HCT116 (cell line): ENCODE data around the gene FMOD. TPM values are rescaled to one million over a fixed set of nuclear protein-coding genes. Genes with fewer than 3 reads are reported as not detected.

Source experiments
- ATAC-seq: fragments of 200-7000 bp; cut with Tn5 transposase; 2 replicates; pipeline ENCODE4 v1.9.1; 2020; ENCODE audit warnings: mild to moderate bottlenecking, moderate library complexity
- BruUV-seq: library from RNA; stranded (reverse); fragments of 400-500 nt; replicated peaks from 2 replicates; lab custom pipeline; 2021; lab: Mats Ljungman, UMichigan
- CTCF ChIA-PET: fragments of 300-600 bp; sonication (Branson Sonifier 250); formaldehyde crosslinking; loops from one replicate; lab custom pipeline; 2021; ENCODE audit warnings: antibody characterized with exemption; lab: Charles Lee
- POLR2A ChIA-PET: fragments of 300-600, 350-600 bp; sonication (Branson Sonifier 250); formaldehyde crosslinking; loops from one replicate; lab custom pipeline; 2021; ENCODE audit warnings: antibody characterized with exemption; lab: Charles Lee
- RAD21 ChIA-PET, 2 experiments: fragments of 300-600 bp; sonication (Branson Sonifier 250); formaldehyde crosslinking; loops; one replicate each; lab custom pipeline; 2023; ENCODE audit warnings: low total read pairs in 2 of 2; ENCODE audit not compliant: uncharacterized antibody in 2 of 2, unreplicated experiment in 2 of 2, low non-redundant PET in 1 of 2; lab: Charles Lee
- DNase-seq: peaks from one replicate; pipeline ENCODE4 v3.0.0-alpha.2; 2010; ENCODE audit warnings: low read depth, low spot score
- H2AFZ ChIP-seq: fragments of 200-600 bp; shearing (Covaris generic), sonication (generic); 2 replicates; pipeline ENCODE4 v1.6.1; 2017; ENCODE audit warnings: low read depth, mixed run types, mixed read lengths, antibody characterized with exemption, low read length; ENCODE audit not compliant: poor library complexity, severe bottlenecking
- H3K27ac ChIP-seq: 2 replicates; pipeline ENCODE4 v1.5.1; 2012; ENCODE audit warnings: low read depth, low read length
- H3K27me3 ChIP-seq: fragments of 200-600 bp; sonication (generic); 2 replicates; pipeline ENCODE4 v1.6.1; 2016; ENCODE audit warnings: mixed run types, low read length, mixed read lengths; ENCODE audit not compliant: insufficient read depth
- H3K36me3 ChIP-seq, 2 experiments: fragments of 200-500 bp in 1 of 2; fragments of 200-600 bp in 1 of 2; sonication (Bioruptor generic) in 1 of 2; sonication (generic) in 1 of 2; 2 replicates each; pipeline versions ENCODE4 v1.5.1 to v1.6.1; 2014 to 2016; ENCODE audit warnings: low read length in 2 of 2, inconsistent platforms in 1 of 2, mixed read lengths in 1 of 2, mixed run types in 1 of 2; ENCODE audit not compliant: insufficient read depth in 2 of 2, control insufficient read depth in 1 of 2
- H3K4me1 ChIP-seq, 2 experiments: fragments of 200-600 bp in 1 of 2; sonication (generic) in 1 of 2; 2 replicates each; pipeline versions ENCODE4 v1.5.1 to v1.6.1; 2012 to 2017; ENCODE audit warnings: low read length in 2 of 2, inconsistent platforms in 1 of 2, mild to moderate bottlenecking in 1 of 2, mixed read lengths in 1 of 2, mixed run types in 1 of 2, moderate library complexity in 1 of 2; ENCODE audit not compliant: insufficient read depth in 2 of 2, control insufficient read depth in 1 of 2
- H3K4me2 ChIP-seq: fragments of 200-600 bp; sonication (generic); 2 replicates; pipeline ENCODE4 v1.6.1; 2017; ENCODE audit warnings: mixed run types, low read length, mixed read lengths
- H3K4me3 ChIP-seq, 2 experiments: fragments of 200-600 bp in 1 of 2; sonication (generic) in 1 of 2; replicated peaks in 1 of 2; 2 replicates each; pipeline ENCODE4 v1.5.1; 2011 to 2016; ENCODE audit warnings: low read length in 2 of 2, control low read depth in 1 of 2, low read depth in 1 of 2, mild to moderate bottlenecking in 1 of 2, mixed read lengths in 1 of 2, mixed run types in 1 of 2
- H3K79me2 ChIP-seq: fragments of 200-600 bp; sonication (generic); 2 replicates; pipeline ENCODE4 v1.6.1; 2017; ENCODE audit warnings: mild to moderate bottlenecking, mixed run types, low read length, moderate library complexity, mixed read lengths; ENCODE audit not compliant: insufficient read depth
- H3K9ac ChIP-seq: fragments of 200-600 bp; sonication (generic); 2 replicates; pipeline ENCODE4 v1.6.1; 2016; ENCODE audit warnings: low read length, mixed read lengths
- H3K9me2 ChIP-seq: fragments of 200-600 bp; sonication (generic), shearing (Covaris generic); 2 replicates; pipeline ENCODE4 v1.6.1; 2017; ENCODE audit warnings: mixed run types, mild to moderate bottlenecking, moderate library complexity; ENCODE audit not compliant: insufficient read depth
- H3K9me3 ChIP-seq, 2 experiments: fragments of 200-500 bp in 1 of 2; fragments of 200-600 bp in 1 of 2; sonication (Bioruptor generic) in 1 of 2; sonication (generic) in 1 of 2; 2 replicates each; pipeline ENCODE4 v1.6.1; 2014 to 2017; ENCODE audit warnings: low read length in 2 of 2, mixed read lengths in 2 of 2, inconsistent platforms in 1 of 2, low read depth in 1 of 2, mild to moderate bottlenecking in 1 of 2, mixed run types in 1 of 2, moderate library complexity in 1 of 2; ENCODE audit not compliant: control insufficient read depth in 1 of 2, insufficient read depth in 1 of 2
- H4K20me1 ChIP-seq: fragments of 200-600 bp; sonication (generic), shearing (Covaris generic); 2 replicates; pipeline ENCODE4 v1.6.1; 2017; ENCODE audit warnings: mixed run types, mild to moderate bottlenecking, moderate library complexity; ENCODE audit not compliant: insufficient read depth
- CEBPB ChIP-seq: IDR thresholded peaks from 2 replicates; pipeline ENCODE4 v1.6.1; 2012; ENCODE audit warnings: low read depth
- EGR1 ChIP-seq: IDR thresholded peaks from 2 replicates; pipeline ENCODE4 v1.6.1; 2012; ENCODE audit warnings: low read depth
- ELF1 ChIP-seq: IDR thresholded peaks from 2 replicates; pipeline ENCODE4 v1.6.1; 2012; ENCODE audit warnings: low read depth, borderline replicate concordance
- EZH2phosphoT487 ChIP-seq: fragments of 200-600 bp; IDR thresholded peaks from 2 replicates; pipeline ENCODE4 v1.6.1; 2018; ENCODE audit warnings: antibody characterized with exemption, borderline replicate concordance
- FOSL1 ChIP-seq: IDR thresholded peaks from 2 replicates; pipeline ENCODE4 v1.6.1; 2012; ENCODE audit warnings: low read depth
- POLR2A ChIP-seq: IDR thresholded peaks from 2 replicates; pipeline ENCODE4 v1.7.0; 2011; ENCODE audit warnings: borderline replicate concordance; ENCODE audit not compliant: insufficient read depth, insufficient read length; ENCODE audit errors: extremely low read depth
- REST ChIP-seq: IDR thresholded peaks from 2 replicates; pipeline ENCODE4 v1.6.1; 2012; ENCODE audit warnings: low read depth
- SIN3A ChIP-seq: IDR thresholded peaks from 2 replicates; pipeline ENCODE4 v1.6.1; 2012; ENCODE audit warnings: low read depth
- SRF ChIP-seq: IDR thresholded peaks from 2 replicates; pipeline ENCODE4 v1.6.1; 2012; ENCODE audit warnings: low read depth
- YY1 ChIP-seq: IDR thresholded peaks from 2 replicates; pipeline ENCODE4 v1.6.1; 2011; ENCODE audit warnings: low read length, low read depth, moderate library complexity, mild to moderate bottlenecking; ENCODE audit not compliant: insufficient replicate concordance; ENCODE audit errors: extremely low read depth
- ZFX ChIP-seq: fragments of 450-650 bp; IDR thresholded peaks from 2 replicates; pipeline ENCODE4 v1.6.1; 2017
- intact Hi-C: fragments of 100-400 bp; cut with micrococcal nuclease; formaldehyde crosslinking; loops from 2 replicates; pipeline ENCODE4 v1.10.0; 2022
- total RNA-seq: library from RNA; stranded (reverse); gene quantifications from one replicate; pipeline ENCODE4 v1.2.1, GENCODE V29; 2021; ENCODE audit not compliant: unreplicated experiment

Gene FMOD
- total RNA-seq, 1 experiment from 2014 or later = not detected

DNA sequence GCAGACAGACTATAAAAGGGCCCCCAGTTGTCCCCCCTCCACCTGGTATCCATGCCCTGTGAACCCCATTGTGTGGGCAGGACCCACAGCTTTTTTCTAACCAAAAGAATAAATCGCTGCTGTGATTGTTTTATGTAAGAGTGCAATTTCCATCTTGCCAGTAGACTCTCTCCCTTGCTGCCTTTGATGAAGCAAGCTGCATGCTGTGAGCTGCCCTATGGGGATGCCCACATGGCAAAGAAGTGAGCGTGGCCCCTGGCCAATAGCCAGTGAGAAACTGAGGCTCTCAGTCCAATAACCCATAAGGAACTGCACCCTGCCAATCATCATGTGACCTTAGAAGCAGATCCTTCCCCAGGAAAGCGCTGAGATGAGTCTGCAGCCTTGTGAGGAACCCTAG is 37.8 kb upstream of the FMOD start:
- ChIA-PET POLR2A (no interaction called here), RAD21 (no interaction called here), CTCF (no interaction called here)
- no peak for DNase-seq
- no TSS peak for BruUV-seq
- Histone ChIP-seq H2AFZ (no peak overlapping the region), H3K4me1 (no peaks in the 10 kb centered on the region), H4K20me1 (no peaks in the 10 kb centered on the region), H3K27ac (no peak overlapping the region), H3K27me3 (peaks cover 15% of the 10 kb centered on the region), H3K4me2 (no peak overlapping the region), H3K9me2 (no peaks in the 10 kb centered on the region), H3K4me3 (no peak overlapping the region), H3K9ac (no peak overlapping the region), H3K9me3 (no peaks in the 10 kb centered on the region), H3K79me2 (no peaks in the 10 kb centered on the region), H3K36me3 (no peaks in the 10 kb centered on the region)
- no peak for ATAC-seq
- intact Hi-C loops = loop anchor here (5.0 kb wide), 1 partner anchor 531 kb away; no protein-coding TSS in a partner anchor
- no peak for TF ChIP-seq FOSL1
- TF ChIP-seq POLR2A = no peak
- TF ChIP-seq YY1 = no peak
- TF ChIP-seq EZH2phosphoT487 = no peak
- no peak for TF ChIP-seq SRF
- TF ChIP-seq EGR1 = no peak
- TF ChIP-seq SIN3A = no peak
- TF ChIP-seq ELF1 = no peak
- no peak for TF ChIP-seq ZFX
- no peak for TF ChIP-seq REST
- TF ChIP-seq CEBPB = no peak
